ENCODE results near the gene RAD1.

- no peak for TF ChIP-seq CTCF (IDR thresholded peaks at IDR 0.05)
- no peak for TF ChIP-seq POLR2A (IDR thresholded peaks at IDR 0.05)
Observed at GRCh38 chr5:34892414-34892813, 22.9 kb downstream of the RAD1 start.

Data from adrenal gland (tissue), 5 donors.